ENCODE measurements around the gene NDEL1. TPM values are rescaled to one million over a fixed set of nuclear protein-coding genes. Genes with fewer than 3 reads are reported as not detected.

NDEL1 gene
- total and polyA plus RNA-seq, 9 of the 15 experiments (the other 6 are each of a cell fraction or from before 2014, with no cell fraction given): 0.86 to 30.5 (median 22.7) TPM

DNA sequence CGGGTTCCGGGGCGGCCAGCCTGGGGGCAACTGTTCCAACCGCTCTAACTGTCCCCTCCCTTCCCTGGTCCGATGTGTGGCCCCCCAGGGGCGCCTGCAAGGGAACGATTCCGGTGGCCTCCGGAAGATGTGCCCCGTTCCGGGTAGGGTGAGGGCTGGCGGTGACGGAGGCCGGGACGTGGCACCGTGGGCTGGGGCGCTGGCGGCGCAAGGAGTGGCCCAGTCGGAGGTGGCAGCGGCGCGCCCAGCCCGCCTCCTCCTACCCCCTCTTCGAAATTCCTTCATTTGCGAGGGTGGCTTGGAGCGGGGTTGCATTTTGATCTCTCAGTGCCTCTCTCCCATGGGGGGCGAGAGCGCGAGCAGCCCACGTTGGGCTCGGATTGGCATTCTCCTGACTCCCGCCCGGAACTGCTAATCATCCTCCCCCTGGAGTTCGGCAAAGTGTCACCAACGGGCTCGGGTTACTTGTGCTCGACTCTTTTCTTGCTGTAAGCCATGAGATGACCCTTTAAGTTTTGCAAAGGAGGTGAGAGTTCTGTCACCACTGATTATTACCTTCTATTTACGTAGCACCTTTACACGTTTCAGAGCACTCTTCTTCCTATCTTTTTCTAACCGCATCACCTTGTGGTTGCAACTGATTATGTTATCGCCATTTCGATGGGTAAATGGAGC, 622 bp downstream of the NDEL1 start (continued):
- TF ChIP-seq, protein P1, sequence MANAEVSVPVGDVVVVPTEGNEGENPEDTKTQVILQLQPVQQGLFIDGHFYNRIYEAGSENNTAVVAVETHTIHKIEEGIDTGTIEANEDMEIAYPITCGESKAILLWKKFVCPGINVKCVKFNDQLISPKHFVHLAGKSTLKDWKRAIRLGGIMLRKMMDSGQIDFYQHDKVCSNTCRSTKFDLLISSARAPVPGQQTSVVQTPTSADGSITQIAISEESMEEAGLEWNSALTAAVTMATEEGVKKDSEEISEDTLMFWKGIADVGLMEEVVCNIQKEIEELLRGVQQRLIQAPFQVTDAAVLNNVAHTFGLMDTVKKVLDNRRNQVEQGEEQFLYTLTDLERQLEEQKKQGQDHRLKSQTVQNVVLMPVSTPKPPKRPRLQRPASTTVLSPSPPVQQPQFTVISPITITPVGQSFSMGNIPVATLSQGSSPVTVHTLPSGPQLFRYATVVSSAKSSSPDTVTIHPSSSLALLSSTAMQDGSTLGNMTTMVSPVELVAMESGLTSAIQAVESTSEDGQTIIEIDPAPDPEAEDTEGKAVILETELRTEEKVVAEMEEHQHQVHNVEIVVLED (CRISPR knock-in tag; IDR thresholded peaks at IDR 0.05): no peak
- peak; percentile 74; the same call in 1 of the 2 replicates for TF ChIP-seq TRIM28 (IDR thresholded peaks at IDR 0.05)
- TF ChIP-seq ZNF57 (CRISPR knock-in tag; IDR thresholded peaks at IDR 0.05): no peak
- TF ChIP-seq, protein P2, sequence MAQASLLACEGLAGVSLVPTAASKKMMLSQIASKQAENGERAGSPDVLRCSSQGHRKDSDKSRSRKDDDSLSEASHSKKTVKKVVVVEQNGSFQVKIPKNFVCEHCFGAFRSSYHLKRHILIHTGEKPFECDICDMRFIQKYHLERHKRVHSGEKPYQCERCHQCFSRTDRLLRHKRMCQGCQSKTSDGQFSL (CRISPR knock-in tag; IDR thresholded peaks at IDR 0.05): no peak
- TF ChIP-seq, protein P2 (tag; IDR thresholded peaks at IDR 0.05): no peak
- TF ChIP-seq CREB1 (IDR thresholded peaks at IDR 0.05): no peak
- TF ChIP-seq CREB1 (CRISPR knock-in tag; IDR thresholded peaks at IDR 0.05): peak; percentile 27; the same call in 1 of the 2 replicates
- TF ChIP-seq, protein P3, sequence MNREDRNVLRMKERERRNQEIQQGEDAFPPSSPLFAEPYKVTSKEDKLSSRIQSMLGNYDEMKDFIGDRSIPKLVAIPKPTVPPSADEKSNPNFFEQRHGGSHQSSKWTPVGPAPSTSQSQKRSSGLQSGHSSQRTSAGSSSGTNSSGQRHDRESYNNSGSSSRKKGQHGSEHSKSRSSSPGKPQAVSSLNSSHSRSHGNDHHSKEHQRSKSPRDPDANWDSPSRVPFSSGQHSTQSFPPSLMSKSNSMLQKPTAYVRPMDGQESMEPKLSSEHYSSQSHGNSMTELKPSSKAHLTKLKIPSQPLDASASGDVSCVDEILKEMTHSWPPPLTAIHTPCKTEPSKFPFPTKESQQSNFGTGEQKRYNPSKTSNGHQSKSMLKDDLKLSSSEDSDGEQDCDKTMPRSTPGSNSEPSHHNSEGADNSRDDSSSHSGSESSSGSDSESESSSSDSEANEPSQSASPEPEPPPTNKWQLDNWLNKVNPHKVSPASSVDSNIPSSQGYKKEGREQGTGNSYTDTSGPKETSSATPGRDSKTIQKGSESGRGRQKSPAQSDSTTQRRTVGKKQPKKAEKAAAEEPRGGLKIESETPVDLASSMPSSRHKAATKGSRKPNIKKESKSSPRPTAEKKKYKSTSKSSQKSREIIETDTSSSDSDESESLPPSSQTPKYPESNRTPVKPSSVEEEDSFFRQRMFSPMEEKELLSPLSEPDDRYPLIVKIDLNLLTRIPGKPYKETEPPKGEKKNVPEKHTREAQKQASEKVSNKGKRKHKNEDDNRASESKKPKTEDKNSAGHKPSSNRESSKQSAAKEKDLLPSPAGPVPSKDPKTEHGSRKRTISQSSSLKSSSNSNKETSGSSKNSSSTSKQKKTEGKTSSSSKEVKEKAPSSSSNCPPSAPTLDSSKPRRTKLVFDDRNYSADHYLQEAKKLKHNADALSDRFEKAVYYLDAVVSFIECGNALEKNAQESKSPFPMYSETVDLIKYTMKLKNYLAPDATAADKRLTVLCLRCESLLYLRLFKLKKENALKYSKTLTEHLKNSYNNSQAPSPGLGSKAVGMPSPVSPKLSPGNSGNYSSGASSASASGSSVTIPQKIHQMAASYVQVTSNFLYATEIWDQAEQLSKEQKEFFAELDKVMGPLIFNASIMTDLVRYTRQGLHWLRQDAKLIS (CRISPR knock-in tag; IDR thresholded peaks at IDR 0.05): no peak
- peak; percentile 60 for TF ChIP-seq RBBP5 (IDR thresholded peaks at IDR 0.05; ENCODE audit: borderline replicate concordance, insufficient read depth, low read length, poor library complexity, severe bottlenecking)
- TF ChIP-seq HNRNPH1 (optimal IDR thresholded peaks at IDR 0.05; ENCODE audit: low read depth, low read length): no peak
- TF ChIP-seq TRIM24 (IDR thresholded peaks at IDR 0.05): peak in 1 of 2 experiments; percentile 56; a peak in 1 of 4 replicates
- no peak for TF ChIP-seq FOXP1 (CRISPR knock-in tag; IDR thresholded peaks at IDR 0.05)
- peak; percentile 54; the same call in 1 of the 2 replicates for TF ChIP-seq BHLHE40 (IDR thresholded peaks at IDR 0.05; ENCODE audit: low read length)
- no peak for TF ChIP-seq ZNF668 (CRISPR knock-in tag; IDR thresholded peaks at IDR 0.05)
- TF ChIP-seq NCOA1 (IDR thresholded peaks at IDR 0.05; ENCODE audit: low read depth): no peak
- no peak for TF ChIP-seq LARP7 (IDR thresholded peaks at IDR 0.05)
- no peak for TF ChIP-seq RHOXF2B (CRISPR knock-in tag; conservative IDR thresholded peaks at IDR 0.05)
- TF ChIP-seq, protein P4, sequence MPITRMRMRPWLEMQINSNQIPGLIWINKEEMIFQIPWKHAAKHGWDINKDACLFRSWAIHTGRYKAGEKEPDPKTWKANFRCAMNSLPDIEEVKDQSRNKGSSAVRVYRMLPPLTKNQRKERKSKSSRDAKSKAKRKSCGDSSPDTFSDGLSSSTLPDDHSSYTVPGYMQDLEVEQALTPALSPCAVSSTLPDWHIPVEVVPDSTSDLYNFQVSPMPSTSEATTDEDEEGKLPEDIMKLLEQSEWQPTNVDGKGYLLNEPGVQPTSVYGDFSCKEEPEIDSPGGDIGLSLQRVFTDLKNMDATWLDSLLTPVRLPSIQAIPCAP (CRISPR knock-in tag; IDR thresholded peaks at IDR 0.05; ENCODE audit: borderline replicate concordance): no peak
- TF ChIP-seq FOXK2 (conservative IDR thresholded peaks at IDR 0.05 in 1 of 2, IDR thresholded peaks at IDR 0.05 in 1 of 2; ENCODE audit: low read depth in 2 of 2): no peak
- TF ChIP-seq ZNF24 (IDR thresholded peaks at IDR 0.05): no peak
- TF ChIP-seq SP1 (CRISPR knock-in tag; IDR thresholded peaks at IDR 0.05): no peak
- TF ChIP-seq, protein P5, sequence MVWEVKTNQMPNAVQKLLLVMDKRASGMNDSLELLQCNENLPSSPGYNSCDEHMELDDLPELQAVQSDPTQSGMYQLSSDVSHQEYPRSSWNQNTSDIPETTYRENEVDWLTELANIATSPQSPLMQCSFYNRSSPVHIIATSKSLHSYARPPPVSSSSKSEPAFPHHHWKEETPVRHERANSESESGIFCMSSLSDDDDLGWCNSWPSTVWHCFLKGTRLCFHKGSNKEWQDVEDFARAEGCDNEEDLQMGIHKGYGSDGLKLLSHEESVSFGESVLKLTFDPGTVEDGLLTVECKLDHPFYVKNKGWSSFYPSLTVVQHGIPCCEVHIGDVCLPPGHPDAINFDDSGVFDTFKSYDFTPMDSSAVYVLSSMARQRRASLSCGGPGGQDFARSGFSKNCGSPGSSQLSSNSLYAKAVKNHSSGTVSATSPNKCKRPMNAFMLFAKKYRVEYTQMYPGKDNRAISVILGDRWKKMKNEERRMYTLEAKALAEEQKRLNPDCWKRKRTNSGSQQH (CRISPR knock-in tag; IDR thresholded peaks at IDR 0.05): no peak

All from K562 (cell line).